Endothelial cell of umbilical vein (primary cell): ENCODE measurements around the gene KRT3. TPM values are rescaled to one million over a fixed set of nuclear protein-coding genes. Genes with fewer than 3 reads are reported as not detected.
"Not testable (repeated sequence)": the region's sequence is repeated elsewhere in the genome, so short reads cannot be mapped to it uniquely, and the experiment has no call there.

Source experiments
- BruUV-seq: library from RNA; stranded (reverse); fragments of 400-500 nt; replicated peaks from 2 replicates; lab custom pipeline; 2021; lab: Mats Ljungman, UMichigan
- CTCF ChIA-PET: fragments of 300-600, 350-600 bp; sonication (Branson Sonifier 250); formaldehyde crosslinking; loops from one replicate; lab custom pipeline; 2021; ENCODE audit warnings: antibody characterized with exemption, inconsistent platforms; lab: Charles Lee
- POLR2A ChIA-PET: fragments of 300-600, 350-600 bp; sonication (Branson Sonifier 250); formaldehyde crosslinking; loops from one replicate; lab custom pipeline; 2021; ENCODE audit warnings: antibody characterized with exemption, inconsistent platforms; lab: Charles Lee
- DNase-seq: peaks from one replicate; pipeline ENCODE4 v3.0.0-alpha.2; 2011; ENCODE audit warnings: low read depth, low spot score
- FAIRE-seq: peaks from 2 replicates; lab custom pipeline; 2011; peaks lifted over from hg19 to GRCh38; lab: Jason Lieb, UNC
- H2AFZ ChIP-seq: 2 replicates; pipeline ENCODE4 v1.6.0; 2012; ENCODE audit warnings: low read depth, low read length, control low read depth, inconsistent platforms
- H3K27ac ChIP-seq: 2 replicates; pipeline ENCODE4 v1.5.1; 2011; ENCODE audit warnings: low read depth, mild to moderate bottlenecking, control low read depth, low read length, moderate library complexity; ENCODE audit not compliant: insufficient read depth
- H3K27me3 ChIP-seq, 2 experiments: 2 replicates each; pipeline versions ENCODE4 v1.6.0 to v1.6.1; 2011; ENCODE audit warnings: low read length in 2 of 2, mixed read lengths in 1 of 2; ENCODE audit not compliant: control insufficient read depth in 2 of 2, insufficient read depth in 2 of 2
- H3K36me3 ChIP-seq, 2 experiments: 2 replicates in 1 of 2; 3 replicates in 1 of 2; pipeline ENCODE4 v1.5.1; 2011; ENCODE audit warnings: low read length in 2 of 2, mild to moderate bottlenecking in 1 of 2, moderate library complexity in 1 of 2; ENCODE audit not compliant: control insufficient read depth in 2 of 2, insufficient read depth in 2 of 2; ENCODE audit errors: extremely low read depth in 1 of 2
- H3K4me1 ChIP-seq: 3 replicates; pipeline ENCODE4 v1.5.1; 2011; ENCODE audit warnings: mild to moderate bottlenecking, low read length; ENCODE audit not compliant: control insufficient read depth, insufficient read depth; ENCODE audit errors: extremely low read depth
- H3K4me2 ChIP-seq: 2 replicates; pipeline ENCODE4 v1.6.1; 2011; ENCODE audit warnings: low read length, control low read depth, mixed read lengths; ENCODE audit not compliant: insufficient read depth
- H3K4me3 ChIP-seq, 3 experiments: fragments of 200-600 bp in 1 of 3; sonication (generic), shearing (Covaris generic) in 1 of 3; replicated peaks in 1 of 3; 2 replicates each; pipeline ENCODE4 v1.5.1; 2011 to 2016; ENCODE audit warnings: control low read depth in 3 of 3, low read length in 3 of 3, mild to moderate bottlenecking in 2 of 3, inconsistent platforms in 1 of 3, low read depth in 1 of 3, moderate library complexity in 1 of 3; ENCODE audit not compliant: insufficient read depth in 1 of 3
- H3K79me2 ChIP-seq: 2 replicates; pipeline ENCODE4 v1.6.0; 2012; ENCODE audit warnings: low read length, inconsistent platforms; ENCODE audit not compliant: control insufficient read depth, insufficient read depth
- H3K9ac ChIP-seq: replicated peaks from 2 replicates; pipeline ENCODE3; 2011; ENCODE audit warnings: low read length, control low read depth; ENCODE audit not compliant: insufficient read depth; ENCODE audit errors: extremely low read depth
- H3K9me1 ChIP-seq: replicated peaks from 3 replicates; pipeline ENCODE4 v1.6.0; 2011; ENCODE audit warnings: mild to moderate bottlenecking, low read length; ENCODE audit not compliant: control insufficient read depth, insufficient read depth; ENCODE audit errors: extremely low read depth
- H3K9me3 ChIP-seq: replicated peaks from 2 replicates; pipeline ENCODE4 v1.5.1; 2012; ENCODE audit warnings: low read length, inconsistent platforms; ENCODE audit not compliant: control insufficient read depth, insufficient read depth
- H4K20me1 ChIP-seq: replicated peaks from 2 replicates; pipeline ENCODE3; 2011; ENCODE audit warnings: mild to moderate bottlenecking, low read length; ENCODE audit not compliant: control insufficient read depth, insufficient read depth; ENCODE audit errors: extremely low read depth
- FOS ChIP-seq: IDR thresholded peaks from 2 replicates; pipeline ENCODE4 v1.6.1; 2011; ENCODE audit warnings: mild to moderate bottlenecking, low read length, moderate library complexity, borderline replicate concordance; ENCODE audit not compliant: insufficient read depth
- JUN ChIP-seq: IDR thresholded peaks from 2 replicates; pipeline ENCODE4 v1.6.1; 2011; ENCODE audit warnings: borderline replicate concordance, low read depth; ENCODE audit not compliant: insufficient read length, insufficient read depth
- MYC ChIP-seq: IDR thresholded peaks from one replicate; pipeline ENCODE4 v1.6.1; 2011; ENCODE audit warnings: mild to moderate bottlenecking, low read depth, low read length
- POLR2A ChIP-seq: IDR thresholded peaks from 2 replicates; pipeline ENCODE4 v1.6.1; 2012; ENCODE audit warnings: low read depth, mild to moderate bottlenecking, control low read depth, low read length
- POLR2AphosphoS5 ChIP-seq: IDR thresholded peaks from 2 replicates; pipeline ENCODE4 v1.6.1; 2012; ENCODE audit warnings: low read depth, mild to moderate bottlenecking, control low read depth, low read length, moderate library complexity; ENCODE audit not compliant: insufficient read depth
- dilution Hi-C: fragments of 300-500 bp; cut with MboI; formaldehyde crosslinking; loops from one replicate; pipeline ENCODE4 v1.15.0; 2019; ENCODE audit warnings: low sequenced_read_pairs; ENCODE audit not compliant: extremely low pct_ligation_motif_present
- intact Hi-C: fragments of 100-400 bp; cut with micrococcal nuclease; formaldehyde crosslinking; loops from one replicate; pipeline ENCODE4 v1.10.0; 2022
- polyA plus RNA-seq, 4 experiments: library from polyadenylated mRNA; depleted of rRNA in 3 of 4; stranded (reverse) in 3 of 4; unstranded in 1 of 4; fragments of >200 nt; gene quantifications; 2 replicates each; pipeline versions ENCODE4 v1.2.1 to v1.2.3, GENCODE V29; 2011 to 2012; ENCODE audit warnings: missing spikeins in 1 of 4
- total RNA-seq: library from RNA; stranded (reverse); gene quantifications from 2 replicates; pipeline ENCODE4 v1.2.3, GENCODE V29; 2021
- TF ChIP-seq, protein P1 (sequence below): IDR thresholded peaks from 2 replicates; pipeline ENCODE4 v1.6.1; 2011; ENCODE audit not compliant: insufficient read depth, insufficient read length
- TF ChIP-seq, protein P2 (sequence below), 2 donors: IDR thresholded peaks; 1 replicate in 1 of 2; 2 replicates in 1 of 2; pipeline ENCODE4 v1.5.1; 2011; ENCODE audit warnings: low read length in 2 of 2, mild to moderate bottlenecking in 2 of 2, moderate library complexity in 2 of 2, control low read depth in 1 of 2, inconsistent platforms in 1 of 2, low read depth in 1 of 2; ENCODE audit not compliant: insufficient read depth in 1 of 2; ENCODE audit errors: extremely low read depth in 1 of 2

KRT3 gene
- total and polyA plus RNA-seq, 2 donors (not counting 3 experiments of a cell fraction or from before 2014, with no cell fraction given): not detected

DNA sequence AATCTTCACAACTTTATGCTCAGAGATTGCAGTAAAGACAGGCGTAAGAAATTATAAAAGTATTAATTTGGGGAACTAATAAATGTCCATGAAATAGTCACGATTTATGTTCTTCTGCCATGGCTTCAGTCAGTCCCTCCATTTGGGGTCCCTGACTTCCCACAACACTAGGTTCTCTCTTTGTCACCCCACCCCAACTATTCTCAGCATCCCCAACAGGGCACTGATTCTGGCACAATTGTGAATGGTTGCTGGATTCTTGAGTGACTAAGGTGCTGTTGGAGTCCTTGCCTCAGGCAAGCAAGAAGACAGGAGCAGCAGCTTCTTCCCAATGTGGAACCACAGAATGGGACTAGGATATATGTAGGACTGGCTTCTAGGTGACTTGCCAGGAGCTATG is 34.1 kb downstream of the KRT3 start:
- POLR2A ChIA-PET: no interaction called here
- dilution Hi-C loops: no loop called here
- Histone ChIP-seq H3K4me3 (no peak overlapping the region), H3K27me3 (peaks cover 2 to 4% of the 10 kb centered on the region in 2 experiments), H3K36me3 (no peaks in the 10 kb centered on the region), H4K20me1 (no peaks in the 10 kb centered on the region), H2AFZ (no peak overlapping the region), H3K4me1 (no peaks in the 10 kb centered on the region), H3K9ac (no peak overlapping the region), H3K27ac (no peak overlapping the region), H3K4me2 (no peak overlapping the region), H3K79me2 (no peaks in the 10 kb centered on the region), H3K9me3 (no peaks in the 10 kb centered on the region), H3K9me1 (no peaks in the 10 kb centered on the region)
- FAIRE-seq (no peak), DNase-seq (no peak)
- no TSS peak for BruUV-seq
- intact Hi-C loops: no loop called here
- CTCF ChIA-PET: no interaction called here
- TF ChIP-seq POLR2AphosphoS5 (no peak), FOS (no peak), MYC (no peak), POLR2A (no peak), JUN (no peak)
- TF ChIP-seq, protein P1, sequence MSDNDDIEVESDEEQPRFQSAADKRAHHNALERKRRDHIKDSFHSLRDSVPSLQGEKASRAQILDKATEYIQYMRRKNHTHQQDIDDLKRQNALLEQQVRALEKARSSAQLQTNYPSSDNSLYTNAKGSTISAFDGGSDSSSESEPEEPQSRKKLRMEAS: no peak
- TF ChIP-seq, protein P2, sequence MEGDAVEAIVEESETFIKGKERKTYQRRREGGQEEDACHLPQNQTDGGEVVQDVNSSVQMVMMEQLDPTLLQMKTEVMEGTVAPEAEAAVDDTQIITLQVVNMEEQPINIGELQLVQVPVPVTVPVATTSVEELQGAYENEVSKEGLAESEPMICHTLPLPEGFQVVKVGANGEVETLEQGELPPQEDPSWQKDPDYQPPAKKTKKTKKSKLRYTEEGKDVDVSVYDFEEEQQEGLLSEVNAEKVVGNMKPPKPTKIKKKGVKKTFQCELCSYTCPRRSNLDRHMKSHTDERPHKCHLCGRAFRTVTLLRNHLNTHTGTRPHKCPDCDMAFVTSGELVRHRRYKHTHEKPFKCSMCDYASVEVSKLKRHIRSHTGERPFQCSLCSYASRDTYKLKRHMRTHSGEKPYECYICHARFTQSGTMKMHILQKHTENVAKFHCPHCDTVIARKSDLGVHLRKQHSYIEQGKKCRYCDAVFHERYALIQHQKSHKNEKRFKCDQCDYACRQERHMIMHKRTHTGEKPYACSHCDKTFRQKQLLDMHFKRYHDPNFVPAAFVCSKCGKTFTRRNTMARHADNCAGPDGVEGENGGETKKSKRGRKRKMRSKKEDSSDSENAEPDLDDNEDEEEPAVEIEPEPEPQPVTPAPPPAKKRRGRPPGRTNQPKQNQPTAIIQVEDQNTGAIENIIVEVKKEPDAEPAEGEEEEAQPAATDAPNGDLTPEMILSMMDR (IDR thresholded peaks at IDR 0.05; ENCODE audit: extremely low read depth in 1 of 2, insufficient read depth in 1 of 2, low read depth in 1 of 2, low read length in 2 of 2): no peak

DNA sequence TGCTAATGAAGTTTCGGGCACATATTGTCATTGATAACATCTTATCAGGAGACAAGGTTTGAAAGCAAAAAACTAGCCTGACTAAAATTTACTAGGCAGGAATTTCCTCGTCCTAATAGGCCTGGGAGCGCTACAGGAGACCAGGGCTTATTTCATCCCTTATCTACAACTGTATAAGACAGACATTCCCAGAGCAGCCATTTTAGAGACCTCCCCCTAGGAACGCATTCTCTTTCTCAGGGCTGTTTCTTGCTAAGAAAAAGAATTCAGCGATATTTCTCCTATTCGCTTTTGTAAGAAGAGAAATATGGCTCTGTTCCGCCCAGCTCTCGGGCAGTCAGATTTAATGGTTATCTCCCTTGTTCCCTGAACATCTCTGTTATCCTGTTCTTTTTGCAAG is 34.7 kb downstream of the KRT3 start:
- CTCF ChIA-PET, FAIRE-seq, H3K27ac ChIP-seq, H3K27me3 ChIP-seq, H3K9ac ChIP-seq, H3K36me3 ChIP-seq, H2AFZ ChIP-seq, H4K20me1 ChIP-seq, BruUV-seq, dilution Hi-C loops, H3K4me3 ChIP-seq, H3K9me1 ChIP-seq, H3K9me3 ChIP-seq, DNase-seq, intact Hi-C loops, POLR2A ChIA-PET, H3K4me2 ChIP-seq, H3K79me2 ChIP-seq, H3K4me1 ChIP-seq: not testable (repeated sequence)
